Fibroblast of skin of left biceps (primary cell): ENCODE results near the gene KCP.

Experiments used
- DNase-seq, 2 experiments: peaks; one replicate each; pipeline ENCODE4 v3.0.0-alpha.2; 2013; ENCODE audit warnings: low read depth in 2 of 2

The KCP gene

GRCh38 chr7:128874140-128875031, 36.1 kb downstream of the KCP start:
- DNase-seq: no peak

GRCh38 chr7:128873234-128873633, 37.3 kb downstream of the KCP start:
- no peak for DNase-seq

DNA sequence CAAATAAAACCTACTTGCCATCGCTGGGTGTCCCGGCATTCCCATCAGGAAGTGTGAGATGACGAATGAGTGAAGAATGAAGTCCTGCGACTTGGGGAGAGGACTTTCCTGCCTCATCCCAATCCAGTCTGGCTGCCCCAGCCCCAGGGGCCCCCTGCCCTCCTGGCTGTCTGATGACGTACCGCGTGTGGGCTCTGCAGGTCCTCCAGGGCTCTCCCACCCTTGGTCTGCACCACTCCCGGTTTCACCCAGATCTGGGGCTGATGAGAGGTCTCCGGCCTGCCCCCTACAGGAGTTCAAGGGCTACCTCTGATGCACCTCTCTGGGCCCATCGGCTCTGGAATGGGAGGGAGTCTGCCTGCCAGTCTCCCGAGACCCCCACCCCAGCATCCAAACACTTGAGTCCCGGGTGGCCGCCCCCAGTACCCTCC, 38.1 kb downstream of the KCP start:
- DNase-seq: no peak

- DNase-seq: no peak
These were observed 39.5 kb downstream of the KCP start for GRCh38 chr7:128871050-128871449.

DNA sequence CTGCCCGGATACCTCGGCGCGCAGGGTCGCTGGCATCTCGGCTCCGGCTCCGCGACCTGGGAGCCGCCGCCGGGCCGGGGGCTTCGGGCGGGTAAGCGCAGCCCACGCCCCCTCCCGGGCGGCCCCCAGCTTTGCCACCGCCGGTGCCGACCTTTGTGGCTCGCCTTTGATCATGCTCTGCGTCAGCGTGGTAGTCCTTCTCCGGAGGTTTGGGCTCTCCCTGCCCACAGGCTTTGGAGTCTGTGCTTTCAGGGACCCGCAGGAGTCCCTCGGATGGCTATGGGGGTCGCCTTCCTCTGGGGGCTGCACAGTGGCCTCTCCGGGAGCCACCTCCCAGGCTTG, 40.6 kb downstream of the KCP start:
- DNase-seq: no peak

DNA sequence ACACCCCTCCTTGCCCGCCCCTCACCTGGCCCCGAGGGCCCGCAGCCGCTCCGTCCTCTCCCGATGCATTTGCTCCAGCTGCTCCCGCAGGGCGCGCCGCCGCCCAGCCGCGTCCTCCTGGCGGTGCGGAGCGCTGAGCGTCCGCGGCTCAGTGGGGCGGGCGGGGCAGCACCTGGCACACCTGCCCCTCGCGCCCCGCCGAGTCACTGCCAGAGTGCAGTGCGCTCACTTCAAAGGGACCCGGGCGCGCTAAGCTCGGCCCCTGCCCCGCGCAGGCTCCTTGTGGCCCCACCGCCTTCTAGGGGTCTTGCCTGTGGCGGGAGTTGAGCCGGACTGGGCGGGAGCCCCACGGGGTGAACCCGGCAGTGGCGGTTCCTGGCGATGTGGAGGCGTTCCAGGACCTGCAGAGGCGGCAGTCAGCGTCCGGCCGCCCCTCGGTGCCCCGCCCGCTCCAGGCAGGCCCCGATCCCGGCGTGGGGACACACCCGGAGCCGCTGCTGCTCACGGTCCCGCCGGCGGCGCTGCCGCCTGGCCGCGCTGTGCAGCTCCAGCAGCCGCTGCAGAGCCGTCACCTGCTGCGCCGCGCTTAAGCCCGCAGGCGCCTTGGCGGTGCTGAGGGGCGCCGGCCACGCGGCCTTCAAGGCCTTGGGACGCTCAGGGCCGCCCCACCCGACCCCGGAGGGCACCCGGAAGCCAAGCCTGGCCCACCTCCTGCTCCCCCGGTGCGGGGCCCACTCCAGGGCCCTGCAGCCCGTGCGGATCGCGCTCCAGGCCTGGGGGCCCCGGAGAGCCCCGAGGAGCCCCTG, 41.2 kb downstream of the KCP start:
- no peak for DNase-seq

DNA sequence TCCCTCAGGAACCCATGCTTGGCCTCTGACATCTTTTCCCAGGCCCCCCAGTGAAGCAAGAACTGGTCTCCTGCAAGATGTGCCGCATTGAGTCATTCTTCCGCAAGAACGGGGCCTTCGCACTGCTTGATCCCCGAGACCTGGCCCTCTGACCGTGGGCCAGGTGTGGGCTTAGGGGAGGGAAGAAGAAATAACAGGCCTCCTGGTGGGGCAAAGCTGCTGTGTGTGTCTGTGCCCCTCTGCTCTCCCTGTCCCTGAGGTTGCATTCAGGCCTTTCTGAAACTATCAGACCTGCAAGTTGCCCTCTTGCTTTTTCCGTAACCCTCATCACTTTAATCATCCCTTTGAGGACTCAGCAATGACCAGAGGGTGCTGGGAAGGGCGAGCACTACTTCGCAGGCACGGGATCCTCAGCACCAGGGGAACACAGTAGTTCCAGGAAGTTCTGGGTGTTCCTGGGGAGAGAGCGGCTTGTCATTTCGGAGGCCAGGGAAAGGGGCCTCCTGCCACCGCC, 41.8 kb downstream of the KCP start:
- no peak for DNase-seq

DNA sequence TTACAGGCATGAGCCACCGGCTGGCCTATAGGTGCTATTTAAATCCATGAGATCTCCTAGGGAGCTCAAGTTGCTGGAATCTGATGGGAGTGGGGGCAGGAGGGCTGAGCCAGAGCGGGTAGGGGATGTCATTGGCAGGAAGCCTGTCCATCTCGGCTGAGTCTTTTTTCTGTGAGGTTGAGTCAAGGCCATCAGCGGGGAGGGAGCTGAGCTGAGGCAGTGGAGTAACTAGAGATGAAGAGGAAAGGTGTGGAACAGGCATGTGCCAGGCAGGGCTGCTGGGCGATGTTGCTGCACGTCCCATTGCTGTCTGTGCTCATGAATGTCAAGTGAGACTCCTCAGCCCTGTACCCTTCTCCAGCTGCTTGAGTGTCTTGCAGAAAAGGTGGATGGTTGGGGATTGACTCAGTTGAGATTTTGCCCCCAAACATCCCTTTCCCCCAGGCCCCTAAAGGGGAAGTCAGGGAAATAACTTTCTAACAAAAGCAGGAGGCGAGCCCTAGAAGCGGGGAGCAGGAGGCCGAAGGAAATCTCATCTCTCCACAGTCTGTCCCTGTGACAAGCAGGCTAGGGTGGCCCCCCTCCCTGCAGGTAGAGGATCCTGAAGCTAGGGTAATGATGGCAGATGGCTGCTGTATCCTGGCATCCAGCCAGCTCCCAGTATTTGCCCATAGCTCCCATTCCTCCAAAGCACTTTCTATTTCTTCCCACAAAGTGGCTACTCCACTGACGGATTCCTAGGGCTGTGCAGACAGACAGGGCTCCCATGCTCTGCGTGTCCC, 42.5 kb downstream of the KCP start:
- DNase-seq: no peak

DNA sequence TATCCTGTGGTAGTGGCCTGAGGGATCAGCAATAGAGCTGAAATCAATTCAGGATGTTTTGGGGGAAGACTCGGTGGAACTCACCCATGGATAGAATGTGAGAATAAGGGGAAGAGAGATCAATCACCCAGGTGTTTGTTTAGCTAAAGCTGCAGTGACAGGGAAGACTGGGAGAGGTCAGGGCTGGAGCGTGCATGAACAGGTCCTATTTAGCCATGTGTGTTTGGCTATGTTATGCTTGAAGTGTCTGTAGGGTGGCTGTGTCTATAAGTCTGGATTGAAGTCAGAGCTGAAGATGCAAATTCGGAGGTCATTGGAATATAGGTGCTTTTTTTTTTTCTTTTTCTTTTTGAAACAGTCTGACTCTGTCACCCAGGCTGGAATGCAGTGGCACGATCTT, 43.3 kb downstream of the KCP start:
- no peak for DNase-seq

DNA sequence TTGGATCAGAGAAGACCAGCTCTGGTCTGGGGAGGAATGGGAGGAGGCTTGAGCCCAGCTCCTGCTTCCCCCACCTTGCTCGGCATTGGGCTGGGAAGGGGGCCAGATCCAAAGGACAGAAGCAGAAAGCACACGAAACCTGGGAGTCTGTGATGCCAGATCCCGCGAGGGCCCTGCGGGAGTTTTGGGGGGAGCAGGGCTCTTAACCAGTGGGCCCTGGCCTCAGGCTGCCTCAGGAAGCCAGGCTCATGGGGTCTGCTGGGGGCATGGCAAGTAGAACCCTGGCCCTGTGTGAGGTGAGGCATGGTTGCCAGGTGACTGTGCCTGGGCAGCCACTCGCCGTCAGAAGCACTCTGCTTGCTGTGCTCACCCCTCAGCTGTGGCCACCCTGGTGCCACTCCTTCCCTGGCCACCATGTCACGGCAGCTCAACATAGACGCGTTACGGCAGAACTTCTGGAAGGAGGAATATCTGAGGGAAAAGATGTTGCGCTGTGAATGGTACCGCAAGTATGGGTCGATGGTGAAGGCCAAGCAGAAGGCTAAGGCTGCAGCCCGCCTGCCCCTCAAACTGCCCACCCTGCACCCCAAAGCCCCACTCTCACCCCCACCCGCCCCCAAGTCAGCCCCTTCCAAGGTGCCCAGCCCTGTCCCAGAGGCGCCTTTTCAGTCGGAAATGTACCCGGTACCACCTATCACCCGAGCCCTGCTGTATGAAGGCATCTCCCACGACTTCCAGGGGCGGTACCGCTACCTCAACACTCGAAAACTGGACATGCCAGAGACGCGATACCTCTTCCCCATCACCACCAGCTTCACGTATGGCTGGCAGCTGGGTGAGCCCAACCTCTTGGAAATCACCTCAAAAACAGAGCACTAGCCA, 44.3 kb downstream of the KCP start:
- DNase-seq: no peak

- no peak for DNase-seq
These were observed 45.2 kb downstream of the KCP start for GRCh38 chr7:128865303-128865702.

DNA sequence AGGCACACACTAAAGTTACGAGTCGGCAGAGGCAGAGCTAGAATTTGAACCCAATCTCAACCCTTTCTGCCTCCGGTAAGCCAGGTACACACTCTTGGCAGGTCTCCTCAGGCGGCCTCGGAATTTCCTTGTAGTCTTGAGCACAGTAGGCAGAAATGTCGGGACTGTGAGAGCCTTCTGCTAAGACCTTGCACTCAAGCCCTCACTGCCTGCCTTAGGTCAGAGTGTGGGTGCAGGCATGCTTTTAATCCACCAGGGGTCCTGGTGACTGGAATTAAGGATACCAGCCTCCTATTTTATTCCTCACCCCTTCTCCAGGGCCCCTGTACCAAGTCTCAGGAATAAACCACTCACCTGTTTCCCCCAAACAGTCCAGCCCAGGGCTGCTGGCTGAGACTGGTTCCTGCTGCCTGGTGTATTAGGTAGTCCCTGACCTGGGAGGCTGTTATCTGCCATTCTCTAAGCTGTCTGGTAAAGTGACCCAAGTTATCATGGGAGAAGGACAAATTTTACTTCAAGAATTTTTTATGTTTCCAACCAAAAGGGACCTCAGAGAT, 47.0 kb downstream of the KCP start:
- DNase-seq: peak; percentile 23 to 33

GRCh38 chr7:128862571-128863432, 47.7 kb downstream of the KCP start, which contains the start of gene ATP6V1F:
ATP6V1F (plus strand) TSS chr7:128862856; CDS start chr7:128862905, 49 bp downstream.
- peak; percentile 90 to 91 for DNase-seq

- DNase-seq: no peak
These were observed 48.4 kb downstream of the KCP start for GRCh38 chr7:128861957-128862570.

GRCh38 chr7:128860158-128861073, 50.1 kb downstream of the KCP start:
- no peak for DNase-seq

- no peak for DNase-seq
These were observed 51.0 kb downstream of the KCP start for GRCh38 chr7:128859232-128860157.
